IPS-NIHi7 (cell line): Measurements from ENCODE around the gene MYL9.

ENCODE experiments used
- DNase-seq: peaks from one replicate; pipeline ENCODE4 v3.0.0; 2012; ENCODE audit warnings: mixed read lengths; ENCODE audit errors: extremely low spot score

The MYL9 gene

DNA sequence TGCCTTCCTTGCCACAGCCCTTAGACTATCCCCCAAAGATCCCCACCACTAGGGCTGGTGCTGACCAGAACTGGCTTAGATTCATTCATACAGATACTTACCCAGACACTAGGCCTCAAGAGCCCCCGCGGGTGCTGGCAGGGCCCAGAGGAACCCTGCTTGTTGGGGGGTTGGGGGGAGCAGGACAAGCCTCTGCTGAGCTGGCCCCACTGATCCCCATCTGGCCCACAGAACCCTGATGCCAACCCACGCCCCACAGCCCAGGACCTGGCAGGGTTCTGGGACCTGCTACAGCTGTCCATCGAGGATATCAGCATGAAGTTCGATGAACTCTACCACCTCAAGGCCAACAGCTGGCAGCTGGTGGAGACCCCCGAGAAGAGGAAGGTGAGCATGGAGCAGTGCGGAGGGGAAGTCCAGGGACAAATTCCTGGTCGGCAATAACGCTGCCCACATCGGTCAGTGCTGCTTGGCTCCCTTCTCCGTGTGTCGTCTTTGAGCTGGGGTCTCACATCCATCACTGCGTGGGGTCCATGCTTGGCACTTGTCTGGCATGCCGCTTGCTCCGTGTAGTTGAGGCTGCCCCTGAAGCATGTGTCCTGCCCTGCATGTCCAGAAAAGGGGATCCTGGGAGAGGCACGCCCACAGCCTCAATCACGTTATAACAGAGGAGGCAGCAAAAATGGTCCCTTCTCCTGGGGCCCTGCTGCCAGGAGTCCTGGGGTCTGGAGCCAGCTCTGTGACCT, 15.5 kb upstream of the MYL9 start:
- DNase-seq = no peak

DNA sequence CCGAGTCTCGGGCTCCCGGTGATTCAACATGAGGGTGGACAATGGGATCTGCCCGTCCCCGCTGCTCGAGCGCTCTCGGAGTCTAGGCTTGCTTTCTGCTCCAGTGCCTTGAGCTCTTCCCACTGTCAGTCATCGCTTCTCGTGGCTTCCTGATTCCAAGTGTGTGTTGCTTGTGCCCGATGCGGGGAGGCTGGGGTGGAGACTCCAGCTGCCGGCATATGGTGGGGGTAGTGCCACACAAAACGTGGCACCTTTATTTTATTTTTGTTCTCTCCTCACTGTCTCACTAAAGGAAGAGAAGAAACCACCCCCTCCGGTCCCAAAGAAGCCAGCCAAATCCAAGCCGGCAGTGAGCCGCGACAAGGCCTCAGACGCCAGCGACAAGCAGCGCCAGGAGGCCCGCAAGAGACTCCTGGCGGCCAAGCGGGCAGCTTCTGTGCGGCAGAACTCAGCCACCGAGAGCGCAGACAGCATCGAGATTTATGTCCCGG, 14.8 kb upstream of the MYL9 start:
- no peak for DNase-seq

DNA sequence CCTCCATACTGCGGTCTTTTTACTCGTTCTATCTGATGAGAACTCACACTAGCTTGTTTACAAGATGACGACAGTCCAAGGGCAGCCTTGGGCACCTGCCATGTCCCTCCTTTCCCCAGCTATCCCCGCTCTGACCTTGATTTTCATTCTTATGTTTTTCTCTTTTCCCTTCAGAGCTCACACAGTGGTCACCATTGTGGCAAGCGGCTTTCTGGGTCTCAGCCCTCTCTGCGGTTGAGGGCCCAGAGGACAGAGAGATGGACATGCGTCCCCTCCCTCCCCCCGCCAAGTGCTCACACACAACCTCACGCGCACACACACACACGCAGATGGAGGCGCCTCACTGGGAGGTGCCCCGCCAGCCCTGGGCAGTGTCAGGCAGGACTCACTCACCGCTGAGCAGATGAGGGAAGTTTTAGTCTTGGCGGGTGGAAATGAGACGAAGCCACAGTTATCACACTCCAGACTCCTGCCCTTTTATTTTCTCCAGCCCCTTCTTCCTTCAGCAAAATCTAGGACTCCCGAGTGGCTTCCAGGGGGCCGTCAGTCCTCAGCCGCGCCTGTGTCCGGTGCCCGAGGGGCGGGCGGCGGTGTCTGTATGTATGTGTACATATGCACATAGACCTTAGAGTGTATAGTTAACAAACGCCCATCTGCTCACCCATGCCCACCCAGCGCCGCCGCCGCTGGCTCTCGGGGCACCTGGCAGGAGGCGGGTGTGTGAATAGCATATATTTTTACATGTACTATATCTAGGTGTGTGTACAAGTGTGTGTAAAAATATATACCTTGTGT, 13.8 kb upstream of the MYL9 start:
- no peak for DNase-seq

DNA sequence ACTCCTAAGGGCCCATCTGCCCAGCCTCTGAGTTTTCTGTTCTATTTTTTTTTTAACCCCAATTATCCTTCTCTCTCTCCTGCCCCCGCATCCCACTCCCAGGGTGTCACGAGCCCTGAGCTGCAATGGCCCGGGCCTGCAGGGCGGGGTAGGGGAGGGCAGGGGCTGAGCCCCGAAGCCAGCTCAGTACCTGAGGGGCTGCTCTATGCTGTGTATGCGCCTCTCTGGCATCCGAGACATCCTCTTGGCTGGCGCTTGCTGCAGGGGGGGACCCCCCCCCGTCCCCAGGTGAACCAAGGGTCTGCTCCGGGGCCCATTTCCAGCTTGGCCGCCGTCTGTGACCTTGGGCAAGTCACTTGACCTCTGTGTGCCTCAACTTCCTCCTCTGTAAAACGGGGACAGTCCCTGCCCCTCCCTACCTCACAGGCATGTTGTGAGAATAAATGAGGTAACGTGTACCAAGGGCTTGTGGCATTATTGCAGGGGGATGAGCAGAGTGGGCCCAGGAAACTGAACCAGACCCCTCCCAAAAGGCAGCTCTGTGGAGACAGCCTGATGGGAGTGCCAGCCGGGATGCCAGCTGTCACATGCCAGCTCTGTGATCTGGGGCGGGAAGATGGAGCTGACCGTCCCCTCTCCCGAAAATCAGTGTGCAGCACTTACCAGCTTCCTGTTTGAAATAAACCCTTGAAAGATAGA, 13.0 kb upstream of the MYL9 start:
- DNase-seq = no peak

DNA sequence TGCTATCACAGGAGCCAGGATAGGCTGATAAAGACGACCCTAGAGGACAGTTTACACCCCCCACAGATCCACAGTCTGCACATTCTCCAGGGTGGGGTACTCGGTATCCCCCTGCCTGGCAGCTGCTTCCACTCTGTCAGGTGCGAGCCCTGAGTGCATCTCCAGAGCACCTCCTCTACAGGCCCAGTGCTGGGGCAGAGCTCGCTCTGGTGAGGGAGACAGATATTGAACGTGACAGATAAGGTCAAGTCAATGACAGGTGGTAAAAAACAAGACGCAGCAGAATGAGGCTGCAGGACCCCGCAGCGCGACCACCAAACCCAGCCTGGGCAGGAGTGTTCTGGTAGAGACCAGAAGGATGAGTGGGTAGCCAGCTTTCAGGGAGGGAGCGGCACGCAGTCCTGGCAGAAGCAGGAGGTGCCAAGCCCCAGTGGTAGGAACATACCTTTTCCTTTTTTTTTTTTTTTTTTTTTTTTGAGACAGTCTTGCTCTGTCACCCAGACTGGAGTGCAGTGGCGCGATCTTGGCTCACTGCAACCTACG, 12.4 kb upstream of the MYL9 start:
- no peak for DNase-seq

DNA sequence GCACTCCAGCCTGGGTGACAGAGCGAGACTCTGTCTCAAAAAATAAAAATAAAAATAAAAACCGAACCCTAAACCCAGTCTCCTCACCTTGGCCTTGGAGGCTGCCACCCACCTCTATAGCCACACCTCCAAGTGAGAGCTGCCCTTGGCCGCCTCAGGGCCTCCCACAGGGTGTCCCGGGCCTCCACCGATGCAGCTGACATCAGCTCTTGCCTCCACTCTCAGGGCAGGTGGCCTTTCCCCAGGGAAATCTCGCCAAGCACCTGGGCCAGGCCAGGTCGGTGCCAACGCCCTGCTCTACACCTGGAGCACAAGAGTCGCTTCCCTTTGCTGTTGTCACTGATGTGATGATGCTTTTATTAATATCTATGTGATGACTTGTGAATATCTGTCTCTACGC, 8.9 kb upstream of the MYL9 start:
- DNase-seq = no peak

DNA sequence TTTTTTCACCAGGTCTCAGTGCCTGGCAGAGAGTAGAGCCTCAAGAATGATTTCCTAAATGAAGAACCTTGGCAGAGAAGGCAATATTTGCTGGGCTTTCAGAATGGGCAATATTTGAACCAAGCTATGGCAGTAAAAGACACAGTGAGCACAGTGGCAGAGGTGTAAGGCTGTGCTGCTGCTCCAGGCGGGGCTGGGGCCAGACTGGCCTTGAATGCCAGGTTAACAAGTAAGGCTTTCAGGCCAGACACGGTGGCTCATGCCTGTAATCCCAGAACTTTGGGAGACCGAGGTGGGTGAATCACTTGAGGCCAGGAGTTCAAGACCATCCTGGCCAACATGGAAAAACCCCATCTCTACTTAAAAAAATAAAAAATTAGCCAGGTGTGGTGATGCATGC, 8.5 kb upstream of the MYL9 start:
- no peak for DNase-seq

DNA sequence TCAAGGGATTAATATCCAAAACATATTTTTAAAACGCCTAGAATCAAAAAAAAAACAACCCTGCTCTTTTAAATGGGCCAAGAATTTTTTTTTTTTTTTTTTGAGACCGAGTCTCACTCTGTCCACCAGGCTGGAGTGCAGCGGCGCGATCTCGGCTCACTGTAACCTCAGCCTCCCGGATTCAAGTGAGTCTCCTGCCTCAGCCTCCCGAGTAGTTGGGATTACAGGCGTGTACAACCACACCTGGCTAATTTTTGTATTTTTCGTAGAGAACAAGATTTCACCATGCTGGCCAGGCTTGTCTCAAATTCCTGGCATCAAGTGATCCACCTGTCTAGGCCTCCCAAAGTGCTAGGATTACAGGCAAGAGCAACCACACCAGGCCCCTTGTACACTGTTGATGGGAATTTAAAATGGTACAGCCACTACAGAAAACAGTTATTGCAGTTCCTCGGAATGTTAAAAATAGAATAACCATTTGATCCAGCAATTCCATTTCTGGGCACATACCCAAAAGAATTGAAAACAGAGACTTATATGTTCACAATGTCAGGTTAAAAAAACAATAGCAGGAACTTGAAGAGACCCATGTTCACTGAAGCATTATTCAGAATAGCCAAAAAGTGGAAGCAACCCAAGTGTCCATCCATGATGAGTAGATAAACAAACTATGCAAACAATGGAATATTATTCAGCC, 3.1 kb upstream of the MYL9 start:
- no peak for DNase-seq

DNA sequence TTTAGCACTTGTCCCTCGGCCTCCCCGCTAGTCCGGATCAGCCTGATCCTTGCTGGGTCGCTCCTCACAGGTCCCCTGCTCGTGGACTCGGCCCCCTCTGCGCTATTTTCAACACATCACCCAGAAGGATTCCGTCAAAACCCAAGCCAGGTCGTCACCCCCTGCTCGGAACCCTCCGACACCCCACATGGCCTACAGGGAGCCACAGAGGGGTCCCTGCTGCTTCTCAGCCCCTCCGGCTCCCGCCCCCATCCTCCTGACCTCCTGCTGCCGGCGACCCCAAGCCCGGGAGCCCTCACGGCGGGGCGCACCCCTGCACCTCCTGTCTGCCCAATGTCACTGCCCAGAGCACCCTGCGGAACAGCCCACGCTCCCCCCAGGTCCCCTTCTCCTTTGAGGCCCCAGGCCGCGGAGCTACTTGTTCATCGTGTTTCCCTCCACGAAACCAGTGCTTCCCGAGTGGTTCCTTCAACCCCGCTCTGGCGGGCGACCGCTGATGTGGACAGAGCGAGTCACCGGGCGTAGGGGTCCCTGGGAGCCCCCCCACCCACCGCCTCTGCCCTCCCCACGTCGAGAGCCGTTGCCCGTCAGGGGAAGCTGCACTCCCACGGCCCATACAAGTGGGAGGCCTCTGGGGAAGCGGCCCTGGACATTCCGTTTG, 638 bp upstream of the MYL9 start:
- DNase-seq = no peak

DNA sequence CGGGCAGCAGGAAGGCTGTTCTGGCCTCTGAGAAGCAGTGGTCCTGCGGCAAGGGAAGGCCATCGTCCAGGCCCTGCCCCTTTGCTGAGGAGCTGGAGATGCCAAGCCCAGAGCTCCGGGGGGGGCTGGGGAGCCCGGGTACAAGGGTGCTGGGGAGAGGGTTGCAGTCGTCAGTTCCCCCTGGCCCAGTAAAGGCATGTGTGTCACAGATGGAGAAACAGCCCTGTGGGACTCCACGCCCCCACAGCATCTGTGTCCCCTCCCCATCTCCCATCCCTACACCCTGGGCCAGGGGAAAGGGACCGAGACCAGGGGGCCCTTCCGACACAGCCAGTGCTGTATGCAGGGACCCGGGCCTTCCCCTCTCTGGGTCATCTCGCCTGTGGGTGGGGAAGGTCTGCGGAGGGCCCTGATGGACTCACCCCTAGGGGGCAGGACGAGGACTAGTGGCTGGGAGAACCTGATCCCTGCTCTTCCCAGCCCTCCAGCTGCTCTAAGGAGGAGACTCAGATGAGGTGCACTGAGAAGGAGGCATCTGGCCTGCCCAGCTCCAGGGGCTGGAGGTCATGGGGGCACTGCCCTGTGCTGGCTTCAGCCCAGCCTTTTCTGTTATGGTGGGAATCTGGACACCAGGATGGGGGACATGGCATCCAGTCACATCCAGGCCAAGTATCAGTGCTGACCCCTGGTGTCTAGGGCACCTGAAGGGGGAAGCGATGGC, 609 bp downstream of the MYL9 start:
- peak; percentile 73 for DNase-seq

DNA sequence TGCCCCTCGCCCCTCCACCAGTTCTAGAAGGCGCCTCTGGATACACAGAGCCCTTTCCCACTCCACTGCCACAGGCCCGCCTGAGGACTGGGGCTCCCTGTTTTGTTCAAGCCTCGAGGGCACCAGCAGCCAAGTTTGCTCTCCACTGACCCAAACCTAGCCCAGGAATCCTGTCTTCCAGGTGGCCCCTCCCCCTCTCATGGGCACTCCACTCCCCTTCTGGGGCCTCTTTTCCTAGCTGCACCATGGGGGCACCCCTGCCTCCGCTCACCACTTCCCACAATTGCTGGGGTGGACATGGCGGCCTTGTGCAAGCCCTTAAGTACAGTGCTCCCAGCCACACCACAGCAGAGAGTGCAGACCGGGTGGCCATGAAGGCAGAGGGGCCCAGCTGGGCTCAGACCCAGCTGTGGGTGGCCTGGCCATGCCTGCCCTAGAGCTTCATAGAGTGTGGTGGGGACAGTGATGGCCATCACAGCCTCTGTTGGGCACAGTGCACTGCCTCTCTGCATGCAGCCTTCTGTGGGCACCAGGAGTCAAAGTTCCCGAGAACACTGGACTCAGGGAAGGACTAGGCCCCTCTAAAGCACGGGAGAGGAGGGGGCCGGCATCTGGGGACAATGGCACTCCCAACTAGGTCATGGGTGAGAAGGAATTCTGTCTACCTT, 1.3 kb downstream of the MYL9 start:
- no peak for DNase-seq

DNA sequence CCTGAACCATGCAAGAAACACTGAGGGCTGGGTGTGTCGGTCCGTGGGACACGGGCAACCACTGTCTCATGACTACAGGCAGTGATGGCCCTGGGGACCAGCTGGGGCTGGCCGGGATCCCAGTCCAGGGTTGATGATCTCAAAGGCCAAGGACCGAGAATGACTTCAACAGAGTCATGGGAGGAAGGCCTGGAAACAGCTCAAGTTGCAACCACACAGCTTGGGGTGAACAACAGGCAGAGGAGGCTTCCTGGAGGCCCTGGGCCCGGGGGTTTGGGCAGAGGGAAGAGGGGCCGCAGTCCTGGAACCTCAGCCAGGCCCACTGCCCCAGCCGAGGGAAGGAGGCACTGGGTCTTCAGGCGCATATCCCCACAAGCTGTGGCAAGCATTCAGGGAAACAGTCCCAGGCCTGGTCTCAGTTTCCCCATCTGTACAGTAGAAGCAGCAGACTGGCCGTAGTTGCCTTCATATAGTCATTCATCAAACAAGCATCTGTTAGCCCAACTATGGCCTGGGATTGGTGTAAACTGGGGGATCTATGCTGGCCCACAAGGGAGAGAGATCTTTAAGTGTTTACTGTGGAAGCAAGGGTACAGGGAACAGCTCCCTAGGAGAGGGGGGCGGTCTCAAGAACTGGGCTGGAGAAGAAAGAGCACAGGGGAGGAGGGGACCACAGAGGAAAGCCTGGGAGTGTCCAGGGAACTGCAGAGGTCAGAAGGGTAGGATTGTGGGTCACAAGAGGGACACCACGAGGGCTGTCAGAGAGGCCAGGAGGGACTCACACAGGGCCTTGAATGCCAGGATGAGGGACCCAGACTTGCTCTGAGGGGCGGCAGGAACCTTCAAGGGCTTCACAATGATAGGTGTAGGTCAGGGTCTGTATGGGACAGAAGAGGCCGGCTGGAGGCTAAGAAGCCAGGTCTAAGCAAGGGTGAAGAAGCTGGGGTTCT, 2.1 kb downstream of the MYL9 start:
- DNase-seq = no peak

DNA sequence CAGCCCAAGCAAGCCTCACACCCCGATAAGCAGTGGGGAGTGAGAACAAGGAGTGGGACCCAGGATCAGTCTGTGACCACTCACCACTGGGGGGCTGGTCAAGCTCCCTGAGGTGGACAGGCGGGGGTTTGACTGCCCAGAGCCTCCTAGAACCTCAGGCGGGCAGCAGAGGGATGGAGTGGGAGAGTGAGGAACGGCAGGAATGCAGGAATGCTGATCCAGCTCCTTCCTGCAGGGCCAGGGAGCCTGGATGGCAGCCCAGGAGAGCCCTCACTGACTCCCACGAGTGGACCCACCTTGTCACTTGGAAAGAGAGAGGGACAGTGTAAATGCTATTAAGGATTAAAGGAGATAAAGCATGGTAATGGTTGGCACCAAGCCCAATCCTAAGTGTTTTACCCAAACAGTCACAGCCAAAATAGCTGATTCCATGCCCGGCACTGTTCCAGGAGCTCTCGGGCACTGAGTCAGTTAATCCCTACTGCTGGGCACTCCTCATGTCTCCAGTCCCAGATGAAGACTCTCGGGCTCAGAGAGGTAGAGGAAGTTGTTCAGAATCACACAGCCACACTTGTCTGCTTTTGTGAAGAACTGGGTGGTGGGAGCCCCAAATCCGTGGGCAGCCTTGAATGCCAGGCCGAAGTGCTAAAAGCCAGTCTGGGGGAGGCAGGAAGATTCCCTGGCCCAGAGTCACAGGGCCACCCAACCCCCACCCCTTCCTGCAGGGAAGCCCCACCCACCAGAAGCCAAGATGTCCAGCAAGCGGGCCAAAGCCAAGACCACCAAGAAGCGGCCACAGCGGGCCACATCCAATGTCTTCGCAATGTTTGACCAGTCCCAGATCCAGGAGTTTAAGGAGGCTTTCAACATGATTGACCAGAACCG, 3.1 kb downstream of the MYL9 start:
- DNase-seq = no peak

DNA sequence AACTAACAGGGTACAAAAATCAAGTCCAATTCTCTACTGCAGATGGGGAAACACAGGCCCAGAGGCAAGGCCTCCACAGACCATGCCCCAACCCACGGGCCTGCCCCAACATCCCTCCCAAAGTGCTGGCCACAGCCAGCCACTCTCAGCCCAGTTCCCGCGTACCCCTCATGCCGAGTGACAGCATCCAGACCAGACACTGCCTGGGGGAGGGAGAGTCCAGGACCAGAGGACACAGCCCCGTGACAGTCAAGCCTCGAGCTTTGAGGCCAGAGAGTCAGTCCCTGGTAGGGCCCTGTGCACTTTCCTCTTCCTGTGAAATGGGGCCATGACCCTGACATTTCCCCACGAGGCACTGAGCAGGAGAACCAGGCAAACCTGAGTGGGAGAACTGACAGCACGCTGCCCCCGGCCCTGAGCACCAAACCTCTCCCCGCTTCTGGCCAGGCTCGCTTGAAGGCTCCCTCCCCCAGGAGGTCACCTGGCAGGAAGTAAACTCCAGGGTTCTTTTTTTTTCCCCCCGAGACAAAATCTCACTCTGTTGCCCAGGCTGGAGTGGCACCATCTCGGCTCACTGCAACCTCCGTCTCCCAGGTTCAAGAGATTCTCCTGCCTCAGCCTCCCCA, 4.9 kb downstream of the MYL9 start:
- no peak for DNase-seq

DNA sequence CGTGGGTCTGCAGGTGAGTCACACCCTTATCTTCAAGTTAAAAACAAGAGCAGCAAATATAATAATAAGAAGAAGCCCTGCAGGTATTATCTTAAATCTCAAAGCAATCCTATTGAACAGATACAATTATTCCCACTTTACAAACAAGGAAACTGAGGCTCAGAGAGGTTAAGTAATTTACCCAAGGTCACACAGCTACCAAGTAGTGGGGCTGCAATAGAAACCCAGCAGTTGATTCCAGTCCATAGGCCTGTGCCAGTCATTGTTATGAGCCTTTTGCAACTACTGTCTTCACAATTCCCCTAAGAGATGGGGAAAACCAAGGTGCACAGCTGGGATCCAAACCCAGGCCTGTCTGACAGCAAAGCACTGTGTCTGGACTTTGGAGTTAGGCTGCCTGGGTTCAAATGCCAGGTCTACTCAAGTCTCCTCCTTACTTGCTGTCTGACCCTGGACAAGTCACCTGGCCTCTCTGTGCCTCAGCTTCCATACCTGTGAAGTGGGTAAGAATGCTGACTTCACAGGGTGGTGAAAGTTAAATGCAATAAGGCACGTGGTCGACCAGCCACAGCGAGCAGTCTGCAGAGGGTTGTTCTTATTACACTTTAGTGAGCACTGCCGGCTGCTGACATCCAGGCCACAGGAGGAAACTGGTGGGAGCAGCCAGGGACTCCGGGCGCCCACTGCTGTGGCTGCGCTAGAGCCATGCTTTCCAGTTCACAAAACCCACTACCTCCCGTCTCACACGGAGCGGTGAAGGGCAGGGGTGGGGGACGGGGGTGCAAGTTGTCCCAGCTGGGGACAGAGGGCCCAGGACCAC, 6.1 kb downstream of the MYL9 start:
- no peak for DNase-seq

DNA sequence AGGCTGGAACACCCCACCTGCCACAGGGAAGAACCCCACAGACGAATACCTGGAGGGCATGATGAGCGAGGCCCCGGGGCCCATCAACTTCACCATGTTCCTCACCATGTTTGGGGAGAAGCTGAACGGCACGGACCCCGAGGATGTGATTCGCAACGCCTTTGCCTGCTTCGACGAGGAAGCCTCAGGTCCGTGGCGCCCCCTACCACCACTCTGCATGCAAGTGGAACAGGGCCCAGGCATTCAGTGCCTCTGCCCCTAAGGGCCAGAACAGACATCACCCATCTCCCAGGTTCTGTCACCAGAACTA, 6.6 kb downstream of the MYL9 start:
- peak; percentile 70 for DNase-seq
